IMR-90 (cell line): ENCODE measurements around the gene DNAJC5G. TPM values are rescaled to one million over a fixed set of nuclear protein-coding genes. Genes with fewer than 3 reads are reported as not detected.

Experiments used
- ATAC-seq: fragments of 200-7000 bp; cut with Tn5 transposase; 2 replicates; pipeline ENCODE4 v1.9.1; 2020; ENCODE audit warnings: low read depth, mild to moderate bottlenecking, moderate library complexity
- BruUV-seq: library from RNA; stranded (reverse); fragments of 400-500 nt; replicated peaks from 2 replicates; lab custom pipeline; 2021; lab: Mats Ljungman, UMichigan
- CTCF ChIA-PET: fragments of 300-600 bp; formaldehyde crosslinking; extraction: SDS; loops from one replicate; lab custom pipeline; 2021; ENCODE audit warnings: antibody characterized with exemption; lab: Yijun Ruan, JAX
- POLR2A ChIA-PET: fragments of 300-600 bp; sonication (Branson Sonifier 250); formaldehyde crosslinking; loops from one replicate; lab custom pipeline; 2022; ENCODE audit warnings: antibody characterized with exemption; ENCODE audit not compliant: unreplicated experiment; lab: Charles Lee
- DNase-seq: peaks from one replicate; pipeline ENCODE4 v3.0.0; 2013
- H2AFZ ChIP-seq: replicated peaks from 2 replicates; pipeline ENCODE3; 2013; ENCODE audit warnings: low read length, mild to moderate bottlenecking; ENCODE audit not compliant: poor library complexity
- H2AK5ac ChIP-seq: 2 replicates; pipeline ENCODE4 v1.6.1; 2013; ENCODE audit warnings: low read depth, low read length, inconsistent platforms
- H2AK9ac ChIP-seq: replicated peaks from 2 replicates; pipeline ENCODE3; 2013; ENCODE audit warnings: mild to moderate bottlenecking, low read depth, low read length, moderate library complexity; ENCODE audit not compliant: poor library complexity
- H2BK120ac ChIP-seq: 2 replicates; pipeline ENCODE4 v1.6.1; 2013; ENCODE audit warnings: low read depth, low read length, inconsistent platforms
- H2BK15ac ChIP-seq: 3 replicates; pipeline ENCODE4 v1.6.1; 2013; ENCODE audit warnings: low read depth, low read length, inconsistent platforms
- H2BK20ac ChIP-seq: 2 replicates; pipeline ENCODE4 v1.6.1; 2013; ENCODE audit warnings: low read depth, mild to moderate bottlenecking, inconsistent platforms, low read length, moderate library complexity
- H2BK5ac ChIP-seq: 2 replicates; pipeline ENCODE4 v1.6.1; 2013; ENCODE audit warnings: mild to moderate bottlenecking, low read depth, low read length, inconsistent platforms; ENCODE audit not compliant: poor library complexity, severe bottlenecking
- H3K14ac ChIP-seq: replicated peaks from 2 replicates; pipeline ENCODE4 v1.6.1; 2013; ENCODE audit warnings: low read depth, low read length, inconsistent platforms
- H3K18ac ChIP-seq: 2 replicates; pipeline ENCODE4 v1.6.1; 2013; ENCODE audit warnings: low read depth, low read length, control low read depth
- H3K23ac ChIP-seq: 2 replicates; pipeline ENCODE4 v1.6.1; 2013; ENCODE audit warnings: low read depth, low read length, inconsistent platforms
- H3K27ac ChIP-seq: 2 replicates; pipeline ENCODE4 v1.5.1; 2013; ENCODE audit warnings: mild to moderate bottlenecking, control low read depth, low read length; ENCODE audit not compliant: insufficient read depth
- H3K27me3 ChIP-seq: 2 replicates; pipeline ENCODE4 v1.6.1; 2013; ENCODE audit warnings: low read length; ENCODE audit not compliant: control insufficient read depth, insufficient read depth
- H3K36me3 ChIP-seq: 2 replicates; pipeline ENCODE4 v1.6.1; 2013; ENCODE audit warnings: low read length, mixed read lengths; ENCODE audit not compliant: control insufficient read depth, insufficient read depth
- H3K4ac ChIP-seq: 2 replicates; pipeline ENCODE4 v1.6.1; 2013; ENCODE audit warnings: low read depth, low read length, inconsistent platforms
- H3K4me1 ChIP-seq: 2 replicates; pipeline ENCODE4 v1.6.1; 2013; ENCODE audit warnings: low read length, mixed read lengths; ENCODE audit not compliant: control insufficient read depth, insufficient read depth
- H3K4me2 ChIP-seq: 2 replicates; pipeline ENCODE4 v1.6.1; 2013; ENCODE audit warnings: low read depth, mild to moderate bottlenecking, control low read depth, low read length, moderate library complexity
- H3K4me3 ChIP-seq: 2 replicates; pipeline ENCODE4 v1.5.1; 2013; ENCODE audit warnings: low read depth, mild to moderate bottlenecking, control low read depth, low read length, moderate library complexity; ENCODE audit not compliant: insufficient read depth
- H3K56ac ChIP-seq: 2 replicates; pipeline ENCODE4 v1.6.1; 2013; ENCODE audit warnings: low read length, inconsistent platforms; ENCODE audit not compliant: insufficient read depth; ENCODE audit errors: extremely low read depth
- H3K79me1 ChIP-seq, 2 experiments: 2 replicates each; pipeline ENCODE4 v1.6.1; 2013; ENCODE audit warnings: low read length in 2 of 2, inconsistent platforms in 1 of 2, low read depth in 1 of 2
- H3K9ac ChIP-seq: 2 replicates; pipeline ENCODE4 v1.6.1; 2013; ENCODE audit warnings: low read depth, low read length, control low read depth
- H3K9me1 ChIP-seq: 2 replicates; pipeline ENCODE4 v1.6.1; 2013; ENCODE audit warnings: low read length, inconsistent platforms; ENCODE audit not compliant: insufficient read depth
- H3K9me3 ChIP-seq: 2 replicates; pipeline ENCODE4 v1.6.1; 2013; ENCODE audit warnings: low read length; ENCODE audit not compliant: control insufficient read depth, insufficient read depth
- H4K20me1 ChIP-seq: 2 replicates; pipeline ENCODE4 v1.6.1; 2013; ENCODE audit warnings: low read length, inconsistent platforms; ENCODE audit not compliant: insufficient read depth
- H4K5ac ChIP-seq: 2 replicates; pipeline ENCODE4 v1.6.1; 2013; ENCODE audit warnings: mild to moderate bottlenecking, low read depth, low read length, control low read depth
- H4K8ac ChIP-seq, 2 experiments: 2 replicates each; pipeline ENCODE4 v1.6.1; 2013; ENCODE audit warnings: low read depth in 2 of 2, low read length in 2 of 2, control low read depth in 1 of 2, inconsistent platforms in 1 of 2
- H4K91ac ChIP-seq: 2 replicates; pipeline ENCODE4 v1.6.1; 2013; ENCODE audit warnings: low read depth, low read length, inconsistent platforms; ENCODE audit not compliant: insufficient read depth
- BHLHE40 ChIP-seq: fragments of 150-350 bp; IDR thresholded peaks from 2 replicates; pipeline ENCODE4 v1.6.1; 2016; ENCODE audit warnings: mild to moderate bottlenecking, low read depth, low read length
- MAZ ChIP-seq: IDR thresholded peaks from 2 replicates; pipeline ENCODE4 v1.6.1; 2012; ENCODE audit warnings: low read depth, mild to moderate bottlenecking, low read length, improper control_type of control experiment, moderate library complexity, borderline replicate concordance
- MXI1 ChIP-seq: IDR thresholded peaks from 2 replicates; pipeline ENCODE4 v1.6.1; 2012; ENCODE audit warnings: low read depth, mild to moderate bottlenecking, low read length, moderate library complexity, borderline replicate concordance
- NFE2L2 ChIP-seq: fragments of 150-350 bp; IDR thresholded peaks from 2 replicates; pipeline ENCODE4 v1.6.1; 2016; ENCODE audit warnings: low read depth, mild to moderate bottlenecking, low read length
- POLR2A ChIP-seq: IDR thresholded peaks from 2 replicates; pipeline ENCODE4 v1.6.1; 2012; ENCODE audit warnings: mild to moderate bottlenecking, low read depth, low read length
- RAD21 ChIP-seq: IDR thresholded peaks from 2 replicates; pipeline ENCODE4 v1.6.1; 2012; ENCODE audit warnings: low read length, improper control_type of control experiment
- RCOR1 ChIP-seq: IDR thresholded peaks from 2 replicates; pipeline ENCODE4 v1.6.1; 2012; ENCODE audit warnings: mild to moderate bottlenecking, low read length, improper control_type of control experiment; ENCODE audit not compliant: insufficient replicate concordance
- RFX5 ChIP-seq: IDR thresholded peaks from 2 replicates; pipeline ENCODE4 v1.8.0; 2012; ENCODE audit warnings: low read depth, mild to moderate bottlenecking, low read length, moderate library complexity
- SMC3 ChIP-seq: fragments of 150-350 bp; IDR thresholded peaks from 2 replicates; pipeline ENCODE4 v1.6.1; 2016; ENCODE audit warnings: low read depth, mild to moderate bottlenecking, antibody characterized with exemption, low read length, moderate library complexity
- WGBS, 2 experiments: methylation state at CpG; one replicate each; pipeline versions ENCODE4 v1.1.5 to v1.1.7; 2013; ENCODE audit warnings: missing lambda C conversion rate in 2 of 2; ENCODE audit not compliant: insufficient read length in 1 of 2; ENCODE audit errors: extremely low coverage in 2 of 2; 5-methylcytosine and 5-hydroxymethylcytosine counted together
- dilution Hi-C: fragments of 300-500 bp; cut with HindIII; formaldehyde crosslinking; loops from one replicate; pipeline ENCODE4 v1.14.3; 2018; ENCODE audit warnings: low sequenced_read_pairs; ENCODE audit not compliant: unreplicated experiment
- in situ Hi-C: fragments of 300-500 bp; cut with MboI; formaldehyde crosslinking; loops from 3 replicates; pipeline ENCODE4 v1.14.3; 2019; ENCODE audit warnings: low sequenced_read_pairs, inconsistent platforms, mixed read lengths
- intact Hi-C: fragments of 100-400 bp; cut with micrococcal nuclease; formaldehyde crosslinking; loops from 2 replicates; pipeline ENCODE4 v1.10.0; 2022
- polyA plus RNA-seq, 3 experiments: library from polyadenylated mRNA; depleted of rRNA; stranded (reverse); fragments of >200 nt; gene quantifications; 2 replicates each; pipeline ENCODE4 v1.2.3, GENCODE V29; 2012; ENCODE audit warnings: low replicate concordance in 1 of 3
- total RNA-seq: library from RNA; depleted of rRNA; stranded (reverse); fragments of >200 nt; gene quantifications from 2 replicates; pipeline ENCODE4 v1.2.3, GENCODE V29; 2012
- TF ChIP-seq, protein P1 (sequence below): fragments of 150-350 bp; IDR thresholded peaks from 2 replicates; pipeline ENCODE4 v1.6.1; 2017; ENCODE audit warnings: mild to moderate bottlenecking, antibody characterized with exemption, low read length, low read depth
- TF ChIP-seq, protein P2 (sequence below): conservative IDR thresholded peaks from 2 replicates; pipeline ENCODE4 v1.5.1; 2012; ENCODE audit warnings: mild to moderate bottlenecking, low read depth, low read length, improper control_type of control experiment

DNAJC5G gene
- total and polyA plus RNA-seq, 2 of the 4 experiments (the other 2 are of a cell fraction), result not detected

DNA sequence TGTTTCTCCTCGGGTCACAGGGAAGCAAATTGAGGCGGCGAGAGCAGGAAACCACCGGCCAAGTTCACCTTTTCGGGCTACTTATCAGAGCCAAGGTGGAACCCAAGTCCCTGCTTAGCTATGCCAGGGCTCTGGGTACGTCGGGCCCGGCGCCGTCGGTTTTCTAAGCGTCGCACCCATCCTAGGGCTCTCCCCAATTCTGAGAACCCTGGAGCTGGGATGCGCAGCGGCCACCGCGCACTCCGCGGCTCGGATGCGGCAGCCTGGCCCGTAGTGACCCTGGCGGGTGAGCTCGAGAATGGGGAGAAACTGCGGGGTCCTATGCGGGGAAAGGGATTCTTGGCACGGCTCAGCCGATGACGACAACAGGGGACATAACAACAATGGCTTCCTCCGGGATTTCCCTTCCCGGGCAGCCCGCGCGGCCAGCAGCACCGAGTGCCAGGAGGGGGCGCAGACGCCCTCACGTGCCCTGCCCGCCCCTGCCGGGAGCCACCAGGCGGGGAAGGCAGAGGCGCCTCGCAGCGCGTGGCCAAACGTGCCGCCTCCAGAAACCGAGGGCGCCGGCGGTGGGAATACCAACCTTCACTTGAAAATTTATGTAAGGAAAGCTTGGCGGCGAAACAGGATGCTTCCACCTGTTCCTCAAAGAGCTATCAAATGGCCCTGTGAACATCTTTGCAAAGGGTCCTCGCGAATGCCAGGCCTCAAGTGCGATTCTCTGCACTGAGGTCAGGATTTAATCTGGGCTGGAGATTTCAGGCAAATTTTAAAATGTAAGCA is 10.3 kb upstream of the DNAJC5G start:
- in situ Hi-C loops (no loop called here), intact Hi-C loops (no loop called here), dilution Hi-C loops (no loop called here)
- 4% methylated on average over 44 of the region's 56 CpGs; no CpG with 5 or more reads in 1 of the 2 experiments for WGBS, 2 experiments
- H3K4me2 ChIP-seq, result peak overlapping the region; percentile 83
- no peak overlapping the region for H3K14ac ChIP-seq
- H4K8ac ChIP-seq, result no peak overlapping the region
- H3K27me3 ChIP-seq, result peaks cover 82% of the 10 kb centered on the region
- TF ChIP-seq NFE2L2 (no peak), RCOR1 (no peak), BHLHE40 (peak; percentile 98), RAD21 (peak; percentile 50), MXI1 (peak; percentile 40; the same call in 1 of the 2 replicates), SMC3 (peak; percentile 47), MAZ (peak; percentile 46; the same call in 1 of the 2 replicates), POLR2A (no peak), RFX5 (no peak)
- TF ChIP-seq, protein P1, sequence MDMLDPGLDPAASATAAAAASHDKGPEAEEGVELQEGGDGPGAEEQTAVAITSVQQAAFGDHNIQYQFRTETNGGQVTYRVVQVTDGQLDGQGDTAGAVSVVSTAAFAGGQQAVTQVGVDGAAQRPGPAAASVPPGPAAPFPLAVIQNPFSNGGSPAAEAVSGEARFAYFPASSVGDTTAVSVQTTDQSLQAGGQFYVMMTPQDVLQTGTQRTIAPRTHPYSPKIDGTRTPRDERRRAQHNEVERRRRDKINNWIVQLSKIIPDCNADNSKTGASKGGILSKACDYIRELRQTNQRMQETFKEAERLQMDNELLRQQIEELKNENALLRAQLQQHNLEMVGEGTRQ, result peak; percentile 81
- TF ChIP-seq, protein P2, sequence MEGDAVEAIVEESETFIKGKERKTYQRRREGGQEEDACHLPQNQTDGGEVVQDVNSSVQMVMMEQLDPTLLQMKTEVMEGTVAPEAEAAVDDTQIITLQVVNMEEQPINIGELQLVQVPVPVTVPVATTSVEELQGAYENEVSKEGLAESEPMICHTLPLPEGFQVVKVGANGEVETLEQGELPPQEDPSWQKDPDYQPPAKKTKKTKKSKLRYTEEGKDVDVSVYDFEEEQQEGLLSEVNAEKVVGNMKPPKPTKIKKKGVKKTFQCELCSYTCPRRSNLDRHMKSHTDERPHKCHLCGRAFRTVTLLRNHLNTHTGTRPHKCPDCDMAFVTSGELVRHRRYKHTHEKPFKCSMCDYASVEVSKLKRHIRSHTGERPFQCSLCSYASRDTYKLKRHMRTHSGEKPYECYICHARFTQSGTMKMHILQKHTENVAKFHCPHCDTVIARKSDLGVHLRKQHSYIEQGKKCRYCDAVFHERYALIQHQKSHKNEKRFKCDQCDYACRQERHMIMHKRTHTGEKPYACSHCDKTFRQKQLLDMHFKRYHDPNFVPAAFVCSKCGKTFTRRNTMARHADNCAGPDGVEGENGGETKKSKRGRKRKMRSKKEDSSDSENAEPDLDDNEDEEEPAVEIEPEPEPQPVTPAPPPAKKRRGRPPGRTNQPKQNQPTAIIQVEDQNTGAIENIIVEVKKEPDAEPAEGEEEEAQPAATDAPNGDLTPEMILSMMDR, result peak; percentile 63
- H2AFZ ChIP-seq, result peak overlapping the region; percentile 92
- no peak overlapping the region for H2BK15ac ChIP-seq
- H4K5ac ChIP-seq, result no peak overlapping the region
- DNase-seq, result peak; percentile 35
- H2AK9ac ChIP-seq, result no peak overlapping the region
- no peaks in the 10 kb centered on the region for H3K36me3 ChIP-seq
- H3K79me1 ChIP-seq, result no peaks in the 10 kb centered on the region
- no peak overlapping the region for H2BK20ac ChIP-seq
- CTCF ChIA-PET, result interaction anchor here (0.7 to 2.8 kb wide), 6 partner anchors 9 to 39 kb away, joined by 3 to 8 read pairs (median 4); no protein-coding TSS in a partner anchor
- no peaks in the 10 kb centered on the region for H4K20me1 ChIP-seq
- BruUV-seq, result no TSS peak
- POLR2A ChIA-PET, result no interaction called here
- H3K9me1 ChIP-seq, result no peaks in the 10 kb centered on the region
- no peak overlapping the region for H3K23ac ChIP-seq
- H3K18ac ChIP-seq, result no peak overlapping the region
- peak overlapping the region; percentile 34 for H3K4me3 ChIP-seq
- no peak overlapping the region for H2BK120ac ChIP-seq
- ATAC-seq, result peak; percentile 75
- H3K56ac ChIP-seq, result no peak overlapping the region
- H3K27ac ChIP-seq, result no peak overlapping the region
- no peaks in the 10 kb centered on the region; the same call in 1 of the 2 replicates for H3K9me3 ChIP-seq
- H2BK5ac ChIP-seq, result no peak overlapping the region
- no peak overlapping the region for H3K4ac ChIP-seq
- no peak overlapping the region for H3K9ac ChIP-seq
- no peak overlapping the region for H2AK5ac ChIP-seq
- no peak overlapping the region for H4K91ac ChIP-seq
- H3K4me1 ChIP-seq, result peaks cover 4% of the 10 kb centered on the region; the same call in 1 of the 2 replicates
